OCI-LY7 (cell line): ENCODE data around the gene GCNT3. TPM values are rescaled to one million over a fixed set of nuclear protein-coding genes. Genes with fewer than 3 reads are reported as not detected.

Experiments used
- BruUV-seq: library from RNA; stranded (reverse); fragments of 400-500 nt; replicated peaks from 2 replicates; lab custom pipeline; 2021; lab: Mats Ljungman, UMichigan
- CTCF ChIA-PET: fragments of 300-600 bp; sonication (Branson Sonifier 250); formaldehyde crosslinking; loops from one replicate; lab custom pipeline; 2022; ENCODE audit warnings: antibody characterized with exemption; ENCODE audit not compliant: unreplicated experiment; lab: Charles Lee
- POLR2A ChIA-PET: fragments of 300-600 bp; sonication (Branson Sonifier 250); formaldehyde crosslinking; loops from one replicate; lab custom pipeline; 2022; ENCODE audit warnings: antibody characterized with exemption; lab: Charles Lee
- DNase-seq: peaks from one replicate; pipeline ENCODE4 v3.0.0-alpha.2; 2015; ENCODE audit warnings: low spot score
- H2AFZ ChIP-seq: fragments of 200-600 bp; sonication (generic), shearing (Covaris generic); 2 replicates; pipeline ENCODE4 v1.6.1; 2014; ENCODE audit warnings: mild to moderate bottlenecking, antibody characterized with exemption, low read length, moderate library complexity
- H3K27ac ChIP-seq: fragments of 200-600 bp; sonication (generic); 2 replicates; pipeline ENCODE4 v1.5.1; 2014; ENCODE audit warnings: mixed run types, low read depth, mild to moderate bottlenecking, moderate library complexity, low read length, inconsistent platforms; ENCODE audit not compliant: poor library complexity, severe bottlenecking
- H3K36me3 ChIP-seq: fragments of 200-600 bp; sonication (generic); 2 replicates; pipeline ENCODE4 v1.6.1; 2014; ENCODE audit warnings: mild to moderate bottlenecking, antibody characterized with exemption, low read length, moderate library complexity, mixed read lengths; ENCODE audit not compliant: insufficient read depth
- H3K4me1 ChIP-seq: fragments of 200-600 bp; sonication (generic); 2 replicates; pipeline ENCODE4 v1.5.1; 2014; ENCODE audit warnings: mild to moderate bottlenecking, low read length; ENCODE audit not compliant: insufficient read depth, poor library complexity, severe bottlenecking
- H3K4me2 ChIP-seq: fragments of 200-600 bp; sonication (generic); 2 replicates; pipeline ENCODE4 v1.6.1; 2014; ENCODE audit warnings: mild to moderate bottlenecking, low read length
- H3K4me3 ChIP-seq: fragments of 200-600 bp; sonication (generic); 2 replicates; pipeline ENCODE4 v1.5.1; 2014; ENCODE audit warnings: mild to moderate bottlenecking, low read depth, low read length; ENCODE audit not compliant: poor library complexity, severe bottlenecking
- H3K79me2 ChIP-seq: fragments of 200-600 bp; sonication (generic); 2 replicates; pipeline ENCODE4 v1.6.1; 2016; ENCODE audit warnings: low read depth, mild to moderate bottlenecking, low read length, moderate library complexity, mixed read lengths; ENCODE audit not compliant: insufficient read depth
- H3K9me2 ChIP-seq: fragments of 200-600 bp; sonication (generic); 2 replicates; pipeline ENCODE4 v1.6.1; 2016; ENCODE audit warnings: mild to moderate bottlenecking, low read length, mixed read lengths; ENCODE audit not compliant: insufficient read depth
- H3K9me3 ChIP-seq: fragments of 200-600 bp; sonication (generic); 2 replicates; pipeline ENCODE4 v1.6.1; 2014; ENCODE audit warnings: mild to moderate bottlenecking, mixed run types, low read length, mixed read lengths
- H4K20me1 ChIP-seq: fragments of 200-600 bp; sonication (generic); 2 replicates; pipeline ENCODE4 v1.6.1; 2014; ENCODE audit warnings: mild to moderate bottlenecking, antibody characterized with exemption, low read length, moderate library complexity, mixed read lengths; ENCODE audit not compliant: insufficient read depth
- EZH2phosphoT487 ChIP-seq: fragments of 200-600 bp; sonication (generic); IDR thresholded peaks from 2 replicates; pipeline ENCODE4 v1.6.1; 2018; ENCODE audit warnings: low read depth, borderline replicate concordance, mild to moderate bottlenecking, mixed run types, antibody characterized with exemption, low read length, moderate library complexity, mixed read lengths
- intact Hi-C: fragments of 100-400 bp; cut with micrococcal nuclease; formaldehyde crosslinking; loops from one replicate; pipeline ENCODE4 v1.10.0; 2022; ENCODE audit not compliant: unreplicated experiment
- total RNA-seq, 2 experiments: library from RNA; depleted of rRNA in 1 of 2; stranded (reverse); fragments of >200 nt in 1 of 2; shearing (Covaris generic) in 1 of 2; gene quantifications; 2 replicates each; pipeline ENCODE4 v1.2.3, GENCODE V29; 2014 to 2022
- TF ChIP-seq, protein P1 (sequence below): fragments of 200-600 bp; sonication (generic); conservative IDR thresholded peaks from 2 replicates; pipeline ENCODE4 v1.5.1; 2014; ENCODE audit warnings: mild to moderate bottlenecking, antibody characterized with exemption, low read length, moderate library complexity, mixed read lengths

Gene GCNT3
- total RNA-seq, 2 experiments from 2014 or later = not detected

DNA sequence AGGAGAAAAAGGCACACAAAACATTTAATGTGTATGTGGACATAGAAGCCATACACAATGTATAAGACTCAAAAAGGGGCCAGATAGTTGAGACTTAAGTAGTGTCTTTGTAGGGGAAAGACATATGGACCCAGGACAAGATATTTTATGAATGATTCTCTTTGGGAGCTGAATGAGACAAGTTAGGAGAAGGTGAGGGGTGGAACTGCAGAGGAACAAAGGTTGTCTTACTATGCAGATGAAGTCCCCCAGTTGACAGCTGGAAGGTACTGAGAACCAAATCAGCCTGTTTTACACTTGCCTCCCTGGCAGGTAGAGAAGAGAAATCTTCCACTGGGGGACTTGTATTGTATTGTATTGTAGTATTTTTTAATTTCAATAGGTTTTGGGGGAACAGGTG lies 14.9 kb upstream of the GCNT3 start:
- Histone ChIP-seq H2AFZ (no peak overlapping the region), H4K20me1 (no peaks in the 10 kb centered on the region), H3K4me1 (no peaks in the 10 kb centered on the region), H3K79me2 (no peaks in the 10 kb centered on the region), H3K4me3 (no peak overlapping the region), H3K9me3 (0 out of 2 replicates have a peak, but pooled peaks cover 6% of the 10 kb centered on the region), H3K9me2 (no peaks in the 10 kb centered on the region), H3K36me3 (no peaks in the 10 kb centered on the region), H3K4me2 (no peak overlapping the region), H3K27ac (no peak overlapping the region)
- DNase-seq = no peak
- intact Hi-C loops = no loop called here
- CTCF ChIA-PET = interaction anchor here (0.6 kb wide), 1 partner anchor 41 kb away, joined by 3 read pairs; no protein-coding TSS in a partner anchor
- BruUV-seq = no TSS peak
- POLR2A ChIA-PET = no interaction called here
- TF ChIP-seq, protein P1, sequence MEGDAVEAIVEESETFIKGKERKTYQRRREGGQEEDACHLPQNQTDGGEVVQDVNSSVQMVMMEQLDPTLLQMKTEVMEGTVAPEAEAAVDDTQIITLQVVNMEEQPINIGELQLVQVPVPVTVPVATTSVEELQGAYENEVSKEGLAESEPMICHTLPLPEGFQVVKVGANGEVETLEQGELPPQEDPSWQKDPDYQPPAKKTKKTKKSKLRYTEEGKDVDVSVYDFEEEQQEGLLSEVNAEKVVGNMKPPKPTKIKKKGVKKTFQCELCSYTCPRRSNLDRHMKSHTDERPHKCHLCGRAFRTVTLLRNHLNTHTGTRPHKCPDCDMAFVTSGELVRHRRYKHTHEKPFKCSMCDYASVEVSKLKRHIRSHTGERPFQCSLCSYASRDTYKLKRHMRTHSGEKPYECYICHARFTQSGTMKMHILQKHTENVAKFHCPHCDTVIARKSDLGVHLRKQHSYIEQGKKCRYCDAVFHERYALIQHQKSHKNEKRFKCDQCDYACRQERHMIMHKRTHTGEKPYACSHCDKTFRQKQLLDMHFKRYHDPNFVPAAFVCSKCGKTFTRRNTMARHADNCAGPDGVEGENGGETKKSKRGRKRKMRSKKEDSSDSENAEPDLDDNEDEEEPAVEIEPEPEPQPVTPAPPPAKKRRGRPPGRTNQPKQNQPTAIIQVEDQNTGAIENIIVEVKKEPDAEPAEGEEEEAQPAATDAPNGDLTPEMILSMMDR = no peak
- TF ChIP-seq EZH2phosphoT487 = no peak

DNA sequence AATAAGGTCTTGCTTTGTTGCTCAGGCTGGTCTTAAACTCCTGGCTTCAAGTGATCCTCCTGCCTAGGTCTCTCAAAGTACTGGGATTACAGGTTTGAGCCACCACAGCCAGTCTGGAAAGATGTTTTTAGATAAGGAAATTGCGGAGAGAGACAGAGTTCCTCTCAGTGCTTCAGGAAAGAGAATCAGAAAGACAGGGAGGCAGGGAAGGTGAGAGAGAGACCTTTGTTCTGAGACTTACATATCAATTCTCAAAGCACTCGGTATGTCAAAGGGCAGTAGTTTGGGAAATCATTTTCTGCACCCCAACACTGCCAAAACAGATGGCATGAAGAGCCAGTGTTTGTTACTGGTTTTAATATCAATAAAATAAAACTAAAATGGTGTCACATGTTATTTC lies 13.1 kb upstream of the GCNT3 start:
- Histone ChIP-seq H3K79me2 (no peaks in the 10 kb centered on the region), H3K4me3 (no peak overlapping the region), H4K20me1 (no peaks in the 10 kb centered on the region), H3K4me2 (no peak overlapping the region), H2AFZ (no peak overlapping the region), H3K4me1 (no peaks in the 10 kb centered on the region), H3K27ac (no peak overlapping the region), H3K36me3 (no peaks in the 10 kb centered on the region), H3K9me3 (0 out of 2 replicates have a peak, but pooled peaks cover 8% of the 10 kb centered on the region), H3K9me2 (no peaks in the 10 kb centered on the region)
- TF ChIP-seq, protein P1 = no peak
- no peak for TF ChIP-seq EZH2phosphoT487
- intact Hi-C loops = no loop called here
- no TSS peak for BruUV-seq
- no peak for DNase-seq
- ChIA-PET POLR2A (no interaction called here), CTCF (no interaction called here)

DNA sequence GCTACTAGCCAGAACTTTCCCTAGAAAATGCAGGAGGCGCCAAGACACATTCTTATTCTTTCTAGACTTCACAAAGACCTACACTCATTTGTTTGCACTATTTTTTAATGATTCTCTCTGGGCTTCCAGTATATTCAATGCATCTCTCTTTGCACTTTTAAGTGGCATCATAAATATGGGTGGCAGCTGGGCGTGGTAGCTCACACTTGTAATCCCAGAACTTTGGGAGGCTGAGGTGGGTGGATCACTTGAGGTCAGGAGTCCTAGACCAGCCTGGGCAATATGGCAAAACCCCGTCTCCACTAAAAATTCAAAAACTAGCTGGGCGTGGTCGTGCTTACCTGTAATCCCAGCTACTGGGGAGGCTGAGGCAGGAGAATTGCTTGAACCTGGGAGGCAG lies 5.6 kb upstream of the GCNT3 start:
- intact Hi-C loops = no loop called here
- H2AFZ ChIP-seq = no peak overlapping the region
- POLR2A ChIA-PET = interaction anchor here (1.2 kb wide), 1 partner anchor 46 kb away, joined by 4 read pairs; no protein-coding TSS in a partner anchor
- no peaks in the 10 kb centered on the region for H3K79me2 ChIP-seq
- no peaks in the 10 kb centered on the region for H3K4me1 ChIP-seq
- H3K36me3 ChIP-seq = no peaks in the 10 kb centered on the region
- H3K4me3 ChIP-seq = no peak overlapping the region
- no peak for DNase-seq
- no TSS peak for BruUV-seq
- no peaks in the 10 kb centered on the region for H3K9me2 ChIP-seq
- H3K9me3 ChIP-seq = peaks cover 23% of the 10 kb centered on the region
- H4K20me1 ChIP-seq = no peaks in the 10 kb centered on the region
- CTCF ChIA-PET = no interaction called here
- no peak overlapping the region for H3K4me2 ChIP-seq
- TF ChIP-seq EZH2phosphoT487 = no peak
- TF ChIP-seq, protein P1 = no peak
- no peak overlapping the region for H3K27ac ChIP-seq
